ENCODE data around the gene COMT. TPM values are rescaled to one million over a fixed set of nuclear protein-coding genes. Genes with fewer than 3 reads are reported as not detected.

The COMT gene
- total RNA-seq, 3 donors from 2014 or later (not counting 1 experiment from before 2014, with no cell fraction given) = 37.5 to 56.2 (median 38.2) TPM

DNA sequence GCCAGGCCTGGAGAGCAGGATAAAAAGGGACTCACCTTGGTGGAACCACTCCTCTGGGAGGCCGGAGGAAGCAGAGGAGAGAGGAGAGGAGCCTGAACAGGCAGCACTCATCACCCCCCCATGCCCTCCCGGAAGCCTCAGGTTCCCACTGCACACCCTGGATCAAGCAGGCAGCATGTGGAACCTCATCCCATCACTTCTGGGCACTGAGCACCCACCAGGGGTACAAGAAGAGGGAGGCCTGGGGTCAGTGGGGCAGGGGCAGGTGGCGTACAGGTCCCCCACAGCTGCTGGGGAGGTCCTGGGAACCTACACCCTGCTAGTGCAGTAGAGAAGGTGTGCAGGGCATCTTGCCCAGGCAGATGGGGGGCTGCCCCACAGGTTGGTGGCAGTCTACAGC is 35.1 kb downstream of the COMT start:
- Mint-ChIP-seq H3K4me1 (peaks cover 26 to 39% of the 10 kb centered on the region in 2 donors), H3K27me3 (ENCODE audit: low read depth in 2 of 2) (no peaks in the 10 kb centered on the region), H3K9me3 (no peaks in the 10 kb centered on the region), H3K4me3 (no peak overlapping the region), H3K27ac (peak overlapping the region; percentile 91 to 92), H3K36me3 (no peaks in the 10 kb centered on the region)
- no peak for DNase-seq
- H3K27ac ChIP-seq (ENCODE audit: low read length) = no peak overlapping the region
- WGBS (ENCODE audit: insufficient coverage) = 92% methylated on average over 3 of the region's 3 CpGs
- intact Hi-C loops (cut with micrococcal nuclease) = no loop called here
- no peaks in the 10 kb centered on the region for H3K9me3 ChIP-seq (ENCODE audit: control insufficient read depth, insufficient read depth, low read length)
- TF ChIP-seq, protein P1, sequence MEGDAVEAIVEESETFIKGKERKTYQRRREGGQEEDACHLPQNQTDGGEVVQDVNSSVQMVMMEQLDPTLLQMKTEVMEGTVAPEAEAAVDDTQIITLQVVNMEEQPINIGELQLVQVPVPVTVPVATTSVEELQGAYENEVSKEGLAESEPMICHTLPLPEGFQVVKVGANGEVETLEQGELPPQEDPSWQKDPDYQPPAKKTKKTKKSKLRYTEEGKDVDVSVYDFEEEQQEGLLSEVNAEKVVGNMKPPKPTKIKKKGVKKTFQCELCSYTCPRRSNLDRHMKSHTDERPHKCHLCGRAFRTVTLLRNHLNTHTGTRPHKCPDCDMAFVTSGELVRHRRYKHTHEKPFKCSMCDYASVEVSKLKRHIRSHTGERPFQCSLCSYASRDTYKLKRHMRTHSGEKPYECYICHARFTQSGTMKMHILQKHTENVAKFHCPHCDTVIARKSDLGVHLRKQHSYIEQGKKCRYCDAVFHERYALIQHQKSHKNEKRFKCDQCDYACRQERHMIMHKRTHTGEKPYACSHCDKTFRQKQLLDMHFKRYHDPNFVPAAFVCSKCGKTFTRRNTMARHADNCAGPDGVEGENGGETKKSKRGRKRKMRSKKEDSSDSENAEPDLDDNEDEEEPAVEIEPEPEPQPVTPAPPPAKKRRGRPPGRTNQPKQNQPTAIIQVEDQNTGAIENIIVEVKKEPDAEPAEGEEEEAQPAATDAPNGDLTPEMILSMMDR (IDR thresholded peaks at IDR 0.05) = no peak
- peaks cover 11% of the 10 kb centered on the region for H3K36me3 ChIP-seq (ENCODE audit: control insufficient read depth, insufficient read depth, low read length)
- H3K4me1 ChIP-seq (ENCODE audit: control insufficient read depth, insufficient read depth, low read length) = peaks cover 44% of the 10 kb centered on the region
- no peak for ATAC-seq
- H3K27me3 ChIP-seq (ENCODE audit: control insufficient read depth, insufficient read depth, low read length) = no peaks in the 10 kb centered on the region
- H3K4me3 ChIP-seq (ENCODE audit: low read length) = no peak overlapping the region

DNA sequence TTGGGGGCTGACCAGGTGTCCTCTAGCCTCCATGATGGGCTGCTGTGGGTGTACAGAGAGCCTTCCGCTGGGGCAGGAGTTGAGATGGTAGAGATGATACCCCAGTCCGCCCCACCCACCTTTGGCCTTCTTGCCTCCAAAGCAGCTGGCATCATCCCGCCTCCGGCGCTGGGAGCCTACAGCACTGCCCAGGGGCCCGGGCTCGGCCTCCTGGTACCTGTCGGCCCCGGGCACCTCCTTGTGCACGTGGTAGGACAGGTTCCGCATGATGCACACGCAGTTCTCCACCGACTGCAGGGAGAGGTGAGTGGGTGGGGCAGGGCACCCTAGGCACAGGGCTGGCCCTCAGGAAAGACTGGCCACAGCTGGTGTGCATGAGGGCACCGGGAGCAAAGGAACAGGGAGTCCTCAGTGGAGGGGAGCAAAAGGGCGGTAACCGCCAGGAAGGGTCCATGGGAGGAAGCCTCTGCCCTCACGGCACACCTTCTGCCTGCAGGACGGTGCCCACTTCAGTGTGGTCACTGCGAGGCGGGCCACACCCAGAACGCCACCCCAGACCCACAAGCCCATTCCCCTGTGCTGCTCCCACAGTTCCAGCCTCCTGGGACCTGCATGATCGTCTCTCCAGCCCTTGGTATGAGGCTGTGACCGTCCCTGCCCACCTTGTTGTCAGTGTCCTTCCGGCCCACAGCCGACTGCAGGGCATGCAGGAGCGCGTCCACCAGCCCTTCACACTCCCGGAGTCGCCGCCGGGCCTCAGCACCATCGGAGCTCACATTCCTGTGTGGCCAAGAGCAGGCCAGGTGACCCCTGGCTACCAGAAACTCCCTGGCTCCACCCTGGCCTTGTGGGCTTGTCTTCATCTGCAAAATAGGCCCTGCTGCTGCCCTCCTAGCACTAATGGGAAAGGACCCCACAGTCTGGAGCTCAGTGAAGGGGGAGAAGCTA is 36.0 kb downstream of the COMT start:
- no peak overlapping the region for H3K4me3 Mint-ChIP-seq
- DNase-seq = no peak
- H3K4me1 Mint-ChIP-seq = peaks cover 17 to 30% of the 10 kb centered on the region in 2 donors
- no peaks in the 10 kb centered on the region for H3K27me3 ChIP-seq (ENCODE audit: control insufficient read depth, insufficient read depth, low read length)
- H3K36me3 Mint-ChIP-seq = no peaks in the 10 kb centered on the region
- no peaks in the 10 kb centered on the region for H3K9me3 Mint-ChIP-seq
- H3K4me3 ChIP-seq (ENCODE audit: low read length) = no peak overlapping the region
- peak overlapping the region in 1 of 2 donors; percentile 13 for H3K27ac Mint-ChIP-seq
- H3K4me1 ChIP-seq (ENCODE audit: control insufficient read depth, insufficient read depth, low read length) = peaks cover 35% of the 10 kb centered on the region
- no peaks in the 10 kb centered on the region for H3K27me3 Mint-ChIP-seq (ENCODE audit: low read depth in 2 of 2)
- no peak for ATAC-seq
- intact Hi-C loops (cut with micrococcal nuclease) = no loop called here
- peaks cover 9% of the 10 kb centered on the region for H3K36me3 ChIP-seq (ENCODE audit: control insufficient read depth, insufficient read depth, low read length)
- H3K9me3 ChIP-seq (ENCODE audit: control insufficient read depth, insufficient read depth, low read length) = no peaks in the 10 kb centered on the region
- H3K27ac ChIP-seq (ENCODE audit: low read length) = no peak overlapping the region
- 92% methylated on average over 32 of the region's 32 CpGs for WGBS (ENCODE audit: insufficient coverage)
- TF ChIP-seq, protein P1 (IDR thresholded peaks at IDR 0.05) = no peak

DNA sequence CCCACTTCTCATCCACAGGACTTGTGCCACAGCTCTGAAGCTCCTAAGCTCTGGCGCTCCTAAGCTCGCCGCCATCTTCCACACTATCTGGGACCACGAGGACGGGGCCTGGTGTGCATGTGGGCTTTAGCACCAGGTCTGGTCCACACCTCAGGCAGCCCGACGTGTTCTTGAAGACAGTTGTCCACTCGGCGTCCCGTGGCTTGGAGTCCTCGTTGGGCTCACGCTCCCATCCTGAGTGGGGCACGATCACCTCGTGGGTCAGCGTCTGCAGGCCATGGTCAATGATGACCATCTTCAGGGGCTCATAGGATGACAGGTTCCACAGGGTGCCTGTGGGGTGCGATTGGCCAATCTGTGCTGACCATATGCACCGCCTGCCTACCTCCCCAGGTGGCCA is 37.2 kb downstream of the COMT start:
- Histone ChIP-seq H3K4me1 (ENCODE audit: control insufficient read depth, insufficient read depth, low read length) (peaks cover 24% of the 10 kb centered on the region), H3K36me3 (ENCODE audit: control insufficient read depth, insufficient read depth, low read length) (peaks cover 3% of the 10 kb centered on the region), H3K27me3 (ENCODE audit: control insufficient read depth, insufficient read depth, low read length) (no peaks in the 10 kb centered on the region), H3K4me3 (ENCODE audit: low read length) (no peak overlapping the region), H3K9me3 (ENCODE audit: control insufficient read depth, insufficient read depth, low read length) (no peaks in the 10 kb centered on the region), H3K27ac (ENCODE audit: low read length) (no peak overlapping the region)
- TF ChIP-seq, protein P1 (IDR thresholded peaks at IDR 0.05) = no peak
- Mint-ChIP-seq H3K4me3 (no peak overlapping the region), H3K4me1 (peaks cover 16 to 27% of the 10 kb centered on the region in 2 donors), H3K27me3 (ENCODE audit: low read depth in 2 of 2) (no peaks in the 10 kb centered on the region), H3K27ac (no peak overlapping the region), H3K9me3 (no peaks in the 10 kb centered on the region), H3K36me3 (no peaks in the 10 kb centered on the region)
- no peak for ATAC-seq
- intact Hi-C loops (cut with micrococcal nuclease) = no loop called here
- DNase-seq = no peak
- WGBS (ENCODE audit: insufficient coverage) = 93% methylated on average over 17 of the region's 17 CpGs
